Suprapubic skin (tissue), 4 donors: ENCODE data around the gene ITK. TPM values are rescaled to one million over a fixed set of nuclear protein-coding genes. Genes with fewer than 3 reads are reported as not detected.

ENCODE experiments used
- DNase-seq, 2 donors: peaks; one replicate each; pipeline ENCODE4 v3.0.0-alpha.2; 2019; ENCODE audit warnings: low spot score in 2 of 2
- H3K27ac ChIP-seq: fragments of 200-600 bp; sonication (generic); one replicate; pipeline ENCODE4 v1.5.1; 2019
- H3K27me3 ChIP-seq: fragments of 200-600 bp; sonication (generic); one replicate; pipeline ENCODE4 v1.5.1; 2019
- H3K36me3 ChIP-seq: fragments of 200-600 bp; sonication (generic); one replicate; pipeline ENCODE4 v1.5.1; 2019
- H3K4me1 ChIP-seq: fragments of 200-600 bp; sonication (generic); one replicate; pipeline ENCODE4 v1.5.1; 2019
- H3K4me3 ChIP-seq: fragments of 200-600 bp; sonication (generic); one replicate; pipeline ENCODE4 v1.5.1; 2019; ENCODE audit warnings: mild to moderate bottlenecking
- H3K9me3 ChIP-seq: fragments of 200-600 bp; sonication (generic); one replicate; pipeline ENCODE4 v1.5.1; 2019
- CTCF ChIP-seq, 2 donors: fragments of 200-600 bp in 1 of 2; fragments of 450-650 bp in 1 of 2; sonication (generic) in 1 of 2; IDR thresholded peaks; one replicate each; pipeline ENCODE4 v1.5.1; 2016 to 2019; ENCODE audit warnings: antibody characterized with exemption in 2 of 2, mild to moderate bottlenecking in 1 of 2, moderate library complexity in 1 of 2
- EP300 ChIP-seq: sonication (generic); formaldehyde crosslinking; IDR thresholded peaks from one replicate; pipeline ENCODE4 v1.6.1; 2017; ENCODE audit warnings: antibody characterized with exemption
- POLR2A ChIP-seq, 2 donors: fragments of 450-650 bp; IDR thresholded peaks; one replicate each; pipeline ENCODE4 v1.6.1; 2017; ENCODE audit warnings: antibody characterized with exemption in 2 of 2, mild to moderate bottlenecking in 2 of 2, moderate library complexity in 2 of 2
- POLR2AphosphoS5 ChIP-seq, 3 donors: sonication (generic); formaldehyde crosslinking; IDR thresholded peaks; one replicate each; pipeline ENCODE4 v1.6.1; 2017; ENCODE audit warnings: antibody characterized with exemption in 3 of 3
- WGBS: methylation state at CpG from one replicate; pipeline ENCODE4 v1.1.5; 2018; 5-methylcytosine and 5-hydroxymethylcytosine counted together
- total RNA-seq, 4 donors: library from RNA; depleted of rRNA; stranded (reverse); fragments of >200 nt; gene quantifications; one replicate each; pipeline ENCODE4 v1.1.0, GENCODE V29; 2016

The ITK gene
- total RNA-seq, 4 donors from 2014 or later, result 1.6 to 3.5 (median 2.7) TPM

GRCh38 chr5:157275403-157275802 is 94.8 kb downstream of the ITK start:
- Histone ChIP-seq H3K27me3 (no peaks in the 10 kb centered on the region), H3K36me3 (no peaks in the 10 kb centered on the region), H3K27ac (no peak overlapping the region), H3K9me3 (no peaks in the 10 kb centered on the region), H3K4me1 (peaks cover 3% of the 10 kb centered on the region), H3K4me3 (no peak overlapping the region)
- 94% methylated on average over 1 of the region's 1 CpG for whole genome bisulfite sequencing
- no peak for DNase-seq
- TF ChIP-seq EP300, result no peak
- no peak for TF ChIP-seq CTCF (IDR thresholded peaks at IDR 0.05)
- no peak for TF ChIP-seq POLR2AphosphoS5 (IDR thresholded peaks at IDR 0.05)
- no peak for TF ChIP-seq POLR2A (IDR thresholded peaks at IDR 0.05)

GRCh38 chr5:157278319-157279037 is 97.8 kb downstream of the ITK start:
- Histone ChIP-seq H3K9me3 (no peaks in the 10 kb centered on the region), H3K27ac (no peak overlapping the region), H3K4me3 (no peak overlapping the region), H3K27me3 (no peaks in the 10 kb centered on the region), H3K4me1 (peaks cover 3% of the 10 kb centered on the region), H3K36me3 (no peaks in the 10 kb centered on the region)
- no peak for TF ChIP-seq POLR2AphosphoS5 (IDR thresholded peaks at IDR 0.05)
- TF ChIP-seq CTCF (IDR thresholded peaks at IDR 0.05), result no peak
- WGBS, result 92% methylated on average over 2 of the region's 2 CpGs
- no peak for DNase-seq

GRCh38 chr5:157279605-157280239 is 99.1 kb downstream of the ITK start:
- H3K27me3 ChIP-seq, result no peaks in the 10 kb centered on the region
- peaks cover 3% of the 10 kb centered on the region for H3K4me1 ChIP-seq
- no peak overlapping the region for H3K27ac ChIP-seq
- no peaks in the 10 kb centered on the region for H3K36me3 ChIP-seq
- WGBS, result 63% methylated on average over 7 of the region's 7 CpGs
- TF ChIP-seq POLR2AphosphoS5 (IDR thresholded peaks at IDR 0.05) (no peak), POLR2A (IDR thresholded peaks at IDR 0.05) (no peak), EP300 (no peak), CTCF (IDR thresholded peaks at IDR 0.05) (no peak)
- no peak overlapping the region for H3K4me3 ChIP-seq
- no peak for DNase-seq
- H3K9me3 ChIP-seq, result no peaks in the 10 kb centered on the region

- H3K27me3 ChIP-seq, result no peaks in the 10 kb centered on the region
- H3K4me3 ChIP-seq, result no peak overlapping the region
- H3K4me1 ChIP-seq, result peaks cover 3% of the 10 kb centered on the region
- no peaks in the 10 kb centered on the region for H3K36me3 ChIP-seq
- no peak for TF ChIP-seq CTCF (IDR thresholded peaks at IDR 0.05)
- no peak for TF ChIP-seq POLR2A (IDR thresholded peaks at IDR 0.05)
- TF ChIP-seq EP300, result no peak
- no peak for TF ChIP-seq POLR2AphosphoS5 (IDR thresholded peaks at IDR 0.05)
- 48% methylated on average over 3 of the region's 3 CpGs for WGBS
- no peak overlapping the region for H3K27ac ChIP-seq
- no peaks in the 10 kb centered on the region for H3K9me3 ChIP-seq
- no peak for DNase-seq
Measured at GRCh38 chr5:157280927-157281326, 100.3 kb downstream of the ITK start.

GRCh38 chr5:157282150-157282549 is 101.5 kb downstream of the ITK start:
- Histone ChIP-seq H3K36me3 (no peaks in the 10 kb centered on the region), H3K4me3 (no peak overlapping the region), H3K27ac (no peak overlapping the region), H3K27me3 (no peaks in the 10 kb centered on the region), H3K9me3 (no peaks in the 10 kb centered on the region), H3K4me1 (peaks cover 3% of the 10 kb centered on the region)
- TF ChIP-seq EP300 (no peak), CTCF (IDR thresholded peaks at IDR 0.05) (no peak), POLR2AphosphoS5 (IDR thresholded peaks at IDR 0.05) (no peak), POLR2A (IDR thresholded peaks at IDR 0.05) (no peak)
- no peak for DNase-seq
